Measurements from ENCODE around the gene GZMM.

Gene GZMM

GRCh38 chr19:535017-535835, 8.6 kb upstream of the GZMM start:
- DNase-seq (ENCODE audit: low read depth) = no peak

GRCh38 chr19:536031-536880, 7.6 kb upstream of the GZMM start:
- DNase-seq (ENCODE audit: low read depth) = no peak

GRCh38 chr19:536881-537404, 6.9 kb upstream of the GZMM start:
- DNase-seq (ENCODE audit: low read depth) = no peak

GRCh38 chr19:538641-539428, 5.0 kb upstream of the GZMM start:
- no peak for DNase-seq (ENCODE audit: low read depth)

GRCh38 chr19:539429-540030, 4.3 kb upstream of the GZMM start:
- DNase-seq (ENCODE audit: low read depth) = no peak

- no peak for DNase-seq (ENCODE audit: low read depth)
Measured at GRCh38 chr19:540867-541637, 2.8 kb upstream of the GZMM start.

GRCh38 chr19:541699-542098, 2.2 kb upstream of the GZMM start:
- DNase-seq (ENCODE audit: low read depth) = no peak

GRCh38 chr19:542173-542866, 1.5 kb upstream of the GZMM start:
- no peak for DNase-seq (ENCODE audit: low read depth)

GRCh38 chr19:547117-547516, 3.3 kb downstream of the GZMM start:
- DNase-seq (ENCODE audit: low read depth) = no peak

- DNase-seq (ENCODE audit: low read depth) = no peak
Measured at GRCh38 chr19:547836-548720, 4.2 kb downstream of the GZMM start.

GRCh38 chr19:548886-549830, 5.3 kb downstream of the GZMM start:
- DNase-seq (ENCODE audit: low read depth) = no peak

GRCh38 chr19:554817-555216, 11.0 kb downstream of the GZMM start:
- DNase-seq (ENCODE audit: low read depth) = no peak

- DNase-seq (ENCODE audit: low read depth) = no peak
Measured at GRCh38 chr19:555474-555808, 11.6 kb downstream of the GZMM start.

- DNase-seq (ENCODE audit: low read depth) = no peak
Measured at GRCh38 chr19:556611-557382, 12.9 kb downstream of the GZMM start.

GRCh38 chr19:558770-559439, 15.1 kb downstream of the GZMM start:
- no peak for DNase-seq (ENCODE audit: low read depth)

- DNase-seq (ENCODE audit: low read depth) = no peak
Measured at GRCh38 chr19:560121-560520, 16.3 kb downstream of the GZMM start.

- DNase-seq (ENCODE audit: low read depth) = no peak
Measured at GRCh38 chr19:566403-566802, 22.6 kb downstream of the GZMM start.

All from stimulated activated CD8-positive, alpha-beta memory T cell treated with anti-CD3 and anti-CD28 coated beads, Interleukin-15, amount 100 ng/mL, for 1 hour (primary cell).